ENCODE data around the gene ATP6V1G1. TPM values are rescaled to one million over a fixed set of nuclear protein-coding genes. Genes with fewer than 3 reads are reported as not detected.

The ATP6V1G1 gene
- total and polyA plus RNA-seq, 2 experiments from 2014 or later = 337 to 439 TPM

- H3K4me1 ChIP-seq (ENCODE audit: insufficient read depth) = no peaks in the 10 kb centered on the region
- WGBS (ENCODE audit: low lambda C conversion rate, missing lambda C conversion rate) = 91% methylated on average over 5 of the region's 5 CpGs
These were observed 56.3 kb downstream of the ATP6V1G1 start for GRCh38 chr9:114643896-114644295.

More at GRCh38 chr9:114643896-114644295, 56.3 kb downstream of the ATP6V1G1 start:
- DNase-seq (ENCODE audit: low spot score) = no peak
- Histone ChIP-seq H4K20me1 (ENCODE audit: insufficient read depth, poor library complexity, severe bottlenecking) (no peaks in the 10 kb centered on the region), H3K27me3 (no peaks in the 10 kb centered on the region), H3K4me2 (no peak overlapping the region), H3K27ac (no peak overlapping the region), H3K79me2 (no peaks in the 10 kb centered on the region), H3K4me3 (no peak overlapping the region), H3K9me2 (replicated peaks; ENCODE audit: insufficient read depth) (no peaks in the 10 kb centered on the region), H3K9me3 (ENCODE audit: low read depth) (no peaks in the 10 kb centered on the region), H3K36me3 (replicated peaks; ENCODE audit: insufficient read depth, low read depth) (no peaks in the 10 kb centered on the region), H2AFZ (no peak overlapping the region)
- TF ChIP-seq CTCF (IDR thresholded peaks at IDR 0.05; ENCODE audit: poor library complexity) (no peak), EZH2phosphoT487 (IDR thresholded peaks at IDR 0.05; ENCODE audit: low read depth, severe bottlenecking, unreplicated experiment) (no peak)

Small RNAs within 50 kb of the gene (small RNA-seq; reads per million reads assigned to genes)
- not detected for gene RF00019

Other genes with a start within 250 kb of the ATP6V1G1 start
- gene AKNA, start 199.8 kb upstream of the ATP6V1G1 start, total RNA-seq = 12.9 and 13.8 TPM in 2 replicates
- gene AKNA, start 199.8 kb upstream of the ATP6V1G1 start, polyA plus RNA-seq = 4.5 and 6.6 TPM in 2 replicates
- 3.2 and 3.7 TPM in 2 replicates for gene WHRN, start 82.3 kb upstream of the ATP6V1G1 start, total RNA-seq
- gene WHRN, start 82.3 kb upstream of the ATP6V1G1 start, polyA plus RNA-seq = 6.6 and 14.4 TPM in 2 replicates
- 8.8 and 9.4 TPM in 2 replicates for gene TMEM268, start 23.5 kb downstream of the ATP6V1G1 start, total RNA-seq
- gene TMEM268, start 23.5 kb downstream of the ATP6V1G1 start, polyA plus RNA-seq = 8.2 and 11.1 TPM in 2 replicates
- gene TEX53, start 70.0 kb downstream of the ATP6V1G1 start, total RNA-seq = not detected in 2 replicates
- 0.44 TPM in 1 of 2 replicates, not detected in the other for gene TEX53, start 70.0 kb downstream of the ATP6V1G1 start, polyA plus RNA-seq
- not detected in 2 replicates for gene TEX48, start 94.4 kb downstream of the ATP6V1G1 start, total RNA-seq
- gene TEX48, start 94.4 kb downstream of the ATP6V1G1 start, polyA plus RNA-seq = not detected in 2 replicates
- gene TNFSF15, start 218.3 kb downstream of the ATP6V1G1 start, total RNA-seq = 8.5 and 10.4 TPM in 2 replicates
- gene TNFSF15, start 218.3 kb downstream of the ATP6V1G1 start, polyA plus RNA-seq = 3.3 and 7.1 TPM in 2 replicates

Measured in hepatocyte (in vitro differentiated cells).